Prostate gland (tissue), 2 donors: ENCODE data around the gene DLEC1. TPM values are rescaled to one million over a fixed set of nuclear protein-coding genes. Genes with fewer than 3 reads are reported as not detected.

ENCODE experiments used
- DNase-seq: peaks from one replicate; pipeline ENCODE4 v3.0.0-alpha.2; 2019; ENCODE audit warnings: low spot score
- H3K27ac ChIP-seq, 2 donors: fragments of 200-600 bp; sonication (generic); 2 replicates each; pipeline ENCODE4 v1.5.1; 2017 to 2019
- H3K27me3 ChIP-seq: fragments of 200-600 bp; sonication (generic); replicated peaks from 2 replicates; pipeline ENCODE4 v1.5.1; 2019; ENCODE audit not compliant: insufficient read depth
- H3K36me3 ChIP-seq, 2 donors: fragments of 200-600 bp; sonication (generic); 1 replicate in 1 of 2; 2 replicates in 1 of 2; pipeline versions ENCODE4 v1.5.1 to v1.8.1; 2017 to 2019
- H3K4me1 ChIP-seq: fragments of 200-600 bp; sonication (generic); replicated peaks from 2 replicates; pipeline ENCODE4 v1.5.1; 2019
- H3K4me3 ChIP-seq, 2 donors: fragments of 200-600 bp; sonication (generic); 2 replicates each; pipeline ENCODE4 v1.5.1; 2017 to 2019
- H3K9me3 ChIP-seq: fragments of 200-600 bp; sonication (generic); 2 replicates; pipeline ENCODE4 v1.5.1; 2017
- POLR2A ChIP-seq: fragments of 450-650 bp; IDR thresholded peaks from one replicate; pipeline ENCODE4 v1.6.1; 2016; ENCODE audit warnings: antibody characterized with exemption, mild to moderate bottlenecking
- POLR2AphosphoS5 ChIP-seq: sonication (generic); formaldehyde crosslinking; IDR thresholded peaks from one replicate; pipeline ENCODE4 v1.6.1; 2017; ENCODE audit warnings: antibody characterized with exemption
- WGBS: methylation state at CpG from one replicate; pipeline ENCODE4 v1.1.5; 2018; 5-methylcytosine and 5-hydroxymethylcytosine counted together
- intact Hi-C: fragments of 100-400 bp; cut with DNase I; formaldehyde crosslinking; loops from one replicate; pipeline ENCODE4 v1.14.2; 2022
- total RNA-seq, 2 donors: library from RNA; depleted of rRNA; stranded (reverse); fragments of >200 nt; gene quantifications; one replicate each; pipeline ENCODE4 v1.1.0, GENCODE V29; 2016
- TF ChIP-seq, protein P1 (sequence below), 4 experiments: fragments of 200-600 bp in 2 of 4; fragments of 450-650 bp in 2 of 4; sonication (generic) in 2 of 4; IDR thresholded peaks; 1 replicate in 3 of 4; 2 replicates in 1 of 4; pipeline ENCODE4 v1.5.1; 2016 to 2019; ENCODE audit warnings: antibody characterized with exemption in 4 of 4, mild to moderate bottlenecking in 2 of 4, moderate library complexity in 2 of 4

The DLEC1 gene
- total RNA-seq, 2 donors from 2014 or later, result 0.32 to 13.1 TPM

DNA sequence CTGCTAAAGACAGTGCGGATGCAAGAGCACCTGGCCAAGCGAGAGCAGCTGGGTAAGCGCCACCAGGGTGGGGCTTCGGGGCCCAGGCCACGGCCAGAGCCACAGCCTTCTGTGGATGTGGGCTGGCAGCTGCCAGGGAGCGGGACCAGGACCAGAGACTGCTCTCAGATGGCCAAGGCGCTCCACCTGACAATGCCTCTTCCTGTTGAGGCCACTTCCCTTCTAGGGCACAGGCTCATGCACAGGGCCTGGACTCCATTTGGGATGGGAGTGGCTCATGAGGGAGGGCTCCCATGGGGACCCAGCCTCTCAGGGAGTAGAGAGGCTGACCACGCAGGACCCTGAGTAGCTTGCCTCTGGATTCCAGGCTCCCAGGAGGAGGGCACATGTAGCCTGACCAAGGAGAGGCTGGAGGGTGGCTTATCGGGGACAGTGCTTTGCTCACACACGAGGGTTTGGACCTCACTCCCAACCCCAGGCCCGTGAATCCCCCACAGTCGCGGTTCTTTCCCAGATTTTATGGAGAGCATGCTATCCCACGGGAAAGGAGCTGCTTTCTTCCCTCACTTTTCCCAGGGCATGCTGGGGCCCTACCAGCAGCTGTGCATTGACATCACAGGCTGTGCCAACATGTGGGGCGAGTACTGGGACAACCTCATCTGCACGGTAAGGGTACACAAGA lies 72.8 kb downstream of the DLEC1 start:
- no peak overlapping the region for H3K27ac ChIP-seq
- intact Hi-C loops, result no loop called here
- H3K9me3 ChIP-seq, result no peaks in the 10 kb centered on the region
- TF ChIP-seq POLR2A (no peak), POLR2AphosphoS5 (no peak)
- TF ChIP-seq, protein P1, sequence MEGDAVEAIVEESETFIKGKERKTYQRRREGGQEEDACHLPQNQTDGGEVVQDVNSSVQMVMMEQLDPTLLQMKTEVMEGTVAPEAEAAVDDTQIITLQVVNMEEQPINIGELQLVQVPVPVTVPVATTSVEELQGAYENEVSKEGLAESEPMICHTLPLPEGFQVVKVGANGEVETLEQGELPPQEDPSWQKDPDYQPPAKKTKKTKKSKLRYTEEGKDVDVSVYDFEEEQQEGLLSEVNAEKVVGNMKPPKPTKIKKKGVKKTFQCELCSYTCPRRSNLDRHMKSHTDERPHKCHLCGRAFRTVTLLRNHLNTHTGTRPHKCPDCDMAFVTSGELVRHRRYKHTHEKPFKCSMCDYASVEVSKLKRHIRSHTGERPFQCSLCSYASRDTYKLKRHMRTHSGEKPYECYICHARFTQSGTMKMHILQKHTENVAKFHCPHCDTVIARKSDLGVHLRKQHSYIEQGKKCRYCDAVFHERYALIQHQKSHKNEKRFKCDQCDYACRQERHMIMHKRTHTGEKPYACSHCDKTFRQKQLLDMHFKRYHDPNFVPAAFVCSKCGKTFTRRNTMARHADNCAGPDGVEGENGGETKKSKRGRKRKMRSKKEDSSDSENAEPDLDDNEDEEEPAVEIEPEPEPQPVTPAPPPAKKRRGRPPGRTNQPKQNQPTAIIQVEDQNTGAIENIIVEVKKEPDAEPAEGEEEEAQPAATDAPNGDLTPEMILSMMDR (IDR thresholded peaks at IDR 0.05), result no peak
- DNase-seq, result no peak
- WGBS, result 76% methylated on average over 15 of the region's 16 CpGs
- no peaks in the 10 kb centered on the region for H3K27me3 ChIP-seq
- H3K4me1 ChIP-seq, result no peaks in the 10 kb centered on the region
- no peaks in the 10 kb centered on the region for H3K36me3 ChIP-seq
- H3K4me3 ChIP-seq, result no peak overlapping the region

DNA sequence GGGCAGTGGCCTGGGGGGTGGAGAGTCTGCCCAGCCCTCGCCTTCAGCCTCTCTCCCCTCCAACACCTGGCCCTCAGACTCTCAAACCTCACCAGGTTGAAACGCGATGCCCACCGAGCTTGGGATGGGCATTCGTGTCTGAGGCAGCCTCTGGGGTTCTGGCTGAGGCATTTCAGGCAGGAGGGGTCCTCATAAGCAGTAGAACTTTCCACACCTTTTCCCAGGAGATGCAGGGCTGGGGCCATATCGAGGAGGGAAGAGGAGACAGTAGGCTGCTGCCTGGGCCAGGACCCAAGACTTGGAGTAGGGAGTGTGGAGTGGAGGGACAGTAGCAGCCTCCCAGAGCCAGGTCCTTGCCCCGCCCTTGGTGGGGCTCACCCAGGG lies 73.4 kb downstream of the DLEC1 start:
- H3K9me3 ChIP-seq, result no peaks in the 10 kb centered on the region
- no peak for TF ChIP-seq POLR2AphosphoS5
- TF ChIP-seq, protein P1 (IDR thresholded peaks at IDR 0.05), result no peak
- no peak for TF ChIP-seq POLR2A
- intact Hi-C loops, result no loop called here
- H3K27ac ChIP-seq, result no peak overlapping the region
- no peak overlapping the region for H3K4me3 ChIP-seq
- no peaks in the 10 kb centered on the region for H3K4me1 ChIP-seq
- H3K36me3 ChIP-seq, result no peaks in the 10 kb centered on the region
- no peak for DNase-seq
- 84% methylated on average over 7 of the region's 7 CpGs for WGBS
- H3K27me3 ChIP-seq, result no peaks in the 10 kb centered on the region

DNA sequence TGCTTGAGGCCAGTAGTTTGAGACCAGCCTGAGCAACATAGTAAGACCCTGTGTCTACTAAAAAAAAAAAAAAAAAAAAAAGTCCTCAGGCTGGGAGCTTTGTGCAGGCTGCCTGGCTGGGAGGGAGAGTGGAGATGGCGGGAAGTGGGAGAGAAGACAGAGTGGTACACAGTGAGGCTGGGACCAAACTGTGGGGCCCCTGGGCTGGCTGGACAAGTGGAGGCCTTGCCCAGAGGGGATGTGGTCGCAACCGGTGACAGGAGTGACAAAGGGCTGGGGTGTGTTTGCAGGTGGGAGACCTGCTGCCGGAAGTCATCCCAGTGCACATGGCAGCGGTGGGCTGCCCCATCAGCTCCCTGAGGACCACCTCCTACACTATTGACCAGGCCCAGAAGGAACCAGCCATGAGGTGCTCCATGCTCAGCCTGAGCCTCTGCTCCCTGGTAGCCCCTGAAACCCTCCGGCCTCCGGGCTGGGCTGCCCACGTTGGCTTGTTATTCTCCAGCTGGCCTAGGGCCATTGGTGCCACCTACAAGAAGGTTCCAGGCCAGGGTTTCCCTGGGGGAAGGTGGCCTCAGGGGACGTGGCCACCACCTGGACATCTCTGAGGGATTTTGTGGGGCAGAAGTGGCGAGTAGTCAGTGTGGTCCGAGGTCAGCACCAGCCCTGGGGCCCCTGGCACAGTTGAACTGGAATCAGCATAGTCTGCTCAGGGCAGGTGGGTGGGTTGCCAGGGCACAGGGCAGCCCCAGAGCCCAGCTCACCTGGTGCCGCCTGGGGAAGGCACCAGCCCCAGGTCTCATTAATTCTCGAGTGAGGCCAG lies 75.3 kb downstream of the DLEC1 start:
- Histone ChIP-seq H3K4me3 (no peak overlapping the region), H3K36me3 (no peaks in the 10 kb centered on the region), H3K27me3 (no peaks in the 10 kb centered on the region), H3K4me1 (no peaks in the 10 kb centered on the region), H3K9me3 (no peaks in the 10 kb centered on the region), H3K27ac (no peak overlapping the region)
- TF ChIP-seq POLR2AphosphoS5, result no peak
- TF ChIP-seq, protein P1 (IDR thresholded peaks at IDR 0.05), result no peak
- TF ChIP-seq POLR2A, result no peak
- DNase-seq, result no peak
- intact Hi-C loops, result no loop called here
- 88% methylated on average over 13 of the region's 13 CpGs for WGBS

DNA sequence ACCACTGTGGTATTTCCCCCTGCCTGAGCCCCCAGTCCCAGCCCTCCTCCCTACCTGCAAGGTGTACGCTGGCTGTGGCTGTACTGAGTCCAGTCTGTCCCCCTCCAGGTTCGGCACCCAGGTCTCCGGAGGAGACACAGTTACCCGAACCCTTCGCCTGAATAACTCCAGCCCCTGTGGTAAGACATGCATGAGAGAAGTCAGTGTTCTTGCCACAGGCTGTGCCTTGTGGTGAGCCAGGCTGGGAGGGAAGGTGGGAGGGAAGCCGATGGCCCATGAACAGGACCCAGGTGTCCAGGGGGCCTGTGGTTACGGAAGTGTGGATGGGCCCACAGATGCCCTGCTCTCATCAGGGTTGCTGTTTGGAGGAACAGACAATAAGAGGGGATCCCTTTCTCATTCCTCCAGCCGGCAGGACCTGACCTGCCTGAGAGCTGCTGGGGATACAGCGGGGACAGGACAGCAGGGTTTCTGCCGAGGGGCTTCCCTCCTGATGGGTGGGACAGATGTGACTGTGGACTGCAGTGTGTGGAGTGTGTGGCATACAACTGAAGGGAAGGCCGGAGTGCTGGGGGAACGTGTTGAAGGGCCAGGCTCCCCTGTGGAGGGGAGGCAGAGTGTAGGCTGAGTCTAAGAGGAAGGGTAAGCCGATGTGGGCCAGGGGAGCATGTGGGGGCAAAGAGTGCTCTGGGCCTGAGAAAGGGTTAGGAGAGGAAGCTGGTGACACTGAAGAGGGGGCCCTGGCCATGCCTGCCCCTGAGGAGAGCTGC lies 76.1 kb downstream of the DLEC1 start:
- no peaks in the 10 kb centered on the region for H3K27me3 ChIP-seq
- H3K9me3 ChIP-seq, result no peaks in the 10 kb centered on the region
- WGBS, result 80% methylated on average over 13 of the region's 13 CpGs
- no peak for DNase-seq
- no peaks in the 10 kb centered on the region for H3K4me1 ChIP-seq
- H3K4me3 ChIP-seq, result no peak overlapping the region
- TF ChIP-seq, protein P1 (IDR thresholded peaks at IDR 0.05), result no peak
- TF ChIP-seq POLR2AphosphoS5, result no peak
- TF ChIP-seq POLR2A, result no peak
- no peak overlapping the region for H3K27ac ChIP-seq
- intact Hi-C loops, result loop anchor here (5.0 kb wide), 1 partner anchor 232 kb away; the partner anchor contains the start of gene XYLB
- no peaks in the 10 kb centered on the region for H3K36me3 ChIP-seq
